NCI-H82 (cell line): Measurements from ENCODE around the gene PTPN9.
A peak's percentile ranks its signal among the peaks of the same experiment; 100 is the strongest.
"Not testable (repeated sequence)": the region's sequence is repeated elsewhere in the genome, so short reads cannot be mapped to it uniquely, and the experiment has no call there.

ENCODE experiments used
- DNase-seq: peaks from one replicate; lab custom pipeline; 2025; lab: John Stamatoyannopoulos, UW

The PTPN9 gene

DNA sequence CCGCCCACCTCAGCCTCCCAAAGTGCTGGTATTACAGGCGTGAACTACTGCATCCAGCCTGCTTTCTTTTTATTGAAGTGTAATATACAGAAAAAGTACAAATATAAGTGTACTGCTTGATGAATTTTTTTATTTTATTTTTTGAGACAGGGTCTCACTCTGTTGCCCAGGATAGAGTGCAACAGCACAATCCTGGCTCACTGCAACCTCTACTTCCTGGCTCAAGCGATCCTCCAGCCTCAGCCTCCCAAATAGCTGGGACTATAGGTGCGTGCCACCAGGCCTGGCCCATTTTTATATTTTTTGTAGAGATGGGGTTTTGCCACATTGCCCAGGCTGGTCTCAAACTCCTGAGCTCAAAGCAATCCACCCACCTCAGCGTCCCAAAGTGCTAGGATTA is 3.8 kb upstream of the PTPN9 start:
- not testable (repeated sequence) for DNase-seq

DNA sequence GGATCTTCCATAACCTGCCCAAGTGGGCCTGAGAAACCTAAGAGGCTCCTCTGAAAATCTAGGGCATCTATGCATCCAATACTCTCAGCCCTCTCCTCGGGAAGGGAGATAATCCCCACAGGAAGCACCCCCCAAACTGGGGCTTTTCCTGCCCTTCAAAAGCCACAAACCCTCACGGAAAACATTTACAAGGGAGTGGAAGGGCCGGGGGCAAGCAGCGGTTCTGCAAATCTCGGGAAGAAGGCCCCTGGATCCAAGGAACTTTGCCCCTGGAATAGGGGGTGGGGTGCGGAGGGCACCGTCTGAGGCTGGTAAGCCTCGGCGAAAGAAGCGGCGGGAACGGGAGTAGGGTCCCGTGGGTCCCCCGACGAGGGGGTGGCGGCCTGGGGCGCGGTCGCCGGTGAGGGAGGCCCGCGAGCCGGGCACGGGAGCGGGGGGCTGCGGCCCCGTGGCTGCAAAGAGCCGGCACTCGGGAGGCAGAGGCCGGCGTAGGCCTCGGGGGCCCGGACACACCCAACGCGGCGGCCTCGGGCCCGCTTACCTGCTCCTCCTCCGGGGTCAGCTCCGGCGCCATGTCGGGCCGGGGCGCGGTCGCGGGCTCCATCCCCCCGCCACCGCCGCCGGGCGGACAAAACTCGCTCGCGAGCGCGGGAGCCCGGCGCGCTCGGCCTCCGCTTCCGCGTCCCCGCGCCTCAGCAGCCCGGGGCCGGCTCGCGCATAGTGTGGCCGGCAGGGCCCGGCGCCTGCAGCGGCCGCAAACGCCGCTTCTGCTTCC is 755 bp downstream of the PTPN9 start:
- DNase-seq, result peak; percentile 48

DNA sequence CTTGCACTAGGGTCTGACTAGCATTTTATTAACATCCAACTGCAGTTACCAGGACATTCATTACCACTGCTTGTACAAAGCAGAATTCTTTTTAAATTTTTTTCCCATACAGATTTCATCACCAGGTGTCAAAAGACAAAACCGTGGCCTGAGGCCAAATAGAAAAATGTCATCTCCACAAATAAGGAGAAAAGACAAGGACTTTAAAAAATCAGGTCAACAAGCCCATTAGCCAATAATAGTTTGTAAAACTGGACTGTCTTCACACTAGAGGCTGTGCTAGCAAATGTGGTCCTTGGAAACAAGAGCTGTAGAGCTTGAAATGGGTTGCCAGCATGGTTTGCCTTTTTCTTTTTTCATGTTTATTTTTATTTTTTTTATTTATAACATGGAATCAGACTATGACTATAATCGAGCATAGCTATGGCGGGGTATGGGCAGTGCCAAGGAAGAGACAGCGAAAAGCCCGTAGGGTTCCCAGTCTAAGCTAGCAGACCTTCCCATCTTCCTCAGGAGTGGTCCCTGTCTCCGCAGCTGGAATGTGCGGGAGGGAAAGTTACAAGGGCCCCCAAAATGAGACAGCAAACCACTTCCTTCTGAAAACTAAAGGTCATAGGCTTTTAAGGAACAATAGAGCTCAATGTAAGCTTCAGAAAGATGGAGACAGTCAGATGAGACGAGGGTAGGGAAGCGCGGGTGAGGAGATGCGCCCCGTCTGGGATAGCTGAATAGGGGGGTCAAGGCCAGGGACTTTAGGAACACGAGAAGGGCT is 1.5 kb downstream of the PTPN9 start:
- DNase-seq, result no peak

DNA sequence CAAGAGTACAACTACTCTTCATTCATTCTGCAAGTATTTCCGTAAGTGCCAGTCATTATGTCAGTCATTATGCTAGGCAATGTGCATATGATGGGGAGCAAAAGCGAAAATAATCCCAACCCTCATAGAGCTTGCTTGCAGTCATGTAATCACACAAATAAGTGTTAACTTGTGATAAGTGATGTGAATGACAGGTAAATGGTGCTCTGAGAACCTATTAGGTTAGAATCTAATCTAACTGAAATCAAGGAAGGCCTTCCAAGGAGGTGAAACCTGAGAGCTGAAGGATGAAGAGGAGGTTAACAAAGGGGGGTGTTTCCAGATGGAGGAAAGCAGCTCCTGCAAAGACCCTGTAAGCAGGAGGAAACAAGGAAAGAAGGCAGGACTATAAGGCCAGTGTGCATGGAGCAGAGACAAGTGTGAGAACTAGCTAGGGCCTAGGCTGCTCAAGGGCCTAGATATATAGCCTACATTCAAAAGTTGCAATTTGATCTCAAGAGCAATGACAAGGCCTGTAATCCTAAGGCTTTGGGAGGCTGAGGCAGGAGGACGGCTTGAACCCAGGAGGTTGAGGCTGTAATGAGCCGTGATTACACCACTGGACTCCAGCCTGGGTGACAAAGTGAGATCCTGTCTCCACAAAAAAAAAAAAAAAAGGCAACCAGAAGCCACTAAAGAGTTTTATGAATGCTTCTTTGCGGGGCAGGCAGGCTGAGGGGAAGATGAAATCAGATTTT is 5.3 kb downstream of the PTPN9 start:
- no peak for DNase-seq

DNA sequence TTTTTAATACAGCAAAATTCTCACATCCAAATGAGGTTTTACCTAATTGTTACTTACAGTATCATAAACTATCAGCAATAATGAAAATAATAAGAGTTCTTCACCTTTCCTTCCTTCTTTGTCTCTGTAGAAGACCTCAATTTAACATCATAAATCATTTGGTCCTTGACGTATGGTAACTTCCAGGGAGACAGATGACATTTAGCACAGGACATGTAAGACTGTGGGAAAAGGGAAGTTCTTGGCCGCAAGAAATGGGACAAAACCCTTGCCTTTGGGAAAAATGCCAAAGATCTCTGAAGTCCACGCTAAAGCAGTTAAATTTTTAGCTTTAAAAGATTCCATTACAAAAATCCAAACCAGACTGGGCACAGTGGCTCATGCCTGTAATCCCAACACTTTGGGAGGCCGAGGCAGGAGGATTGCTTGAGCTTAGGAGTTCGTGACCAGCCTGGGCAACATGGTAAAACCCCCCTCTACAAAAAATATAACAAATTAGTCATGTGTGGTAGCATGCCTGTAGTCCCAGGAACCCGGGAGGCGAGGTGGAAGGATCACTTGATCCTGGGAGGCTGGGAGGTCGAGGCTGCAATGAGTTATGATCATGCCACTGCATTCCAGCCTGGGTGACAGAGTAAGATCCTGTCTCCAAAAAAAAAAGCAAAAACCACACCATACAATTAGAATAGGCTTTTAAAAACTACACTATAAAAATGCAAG is 8.8 kb downstream of the PTPN9 start:
- DNase-seq, result no peak

DNA sequence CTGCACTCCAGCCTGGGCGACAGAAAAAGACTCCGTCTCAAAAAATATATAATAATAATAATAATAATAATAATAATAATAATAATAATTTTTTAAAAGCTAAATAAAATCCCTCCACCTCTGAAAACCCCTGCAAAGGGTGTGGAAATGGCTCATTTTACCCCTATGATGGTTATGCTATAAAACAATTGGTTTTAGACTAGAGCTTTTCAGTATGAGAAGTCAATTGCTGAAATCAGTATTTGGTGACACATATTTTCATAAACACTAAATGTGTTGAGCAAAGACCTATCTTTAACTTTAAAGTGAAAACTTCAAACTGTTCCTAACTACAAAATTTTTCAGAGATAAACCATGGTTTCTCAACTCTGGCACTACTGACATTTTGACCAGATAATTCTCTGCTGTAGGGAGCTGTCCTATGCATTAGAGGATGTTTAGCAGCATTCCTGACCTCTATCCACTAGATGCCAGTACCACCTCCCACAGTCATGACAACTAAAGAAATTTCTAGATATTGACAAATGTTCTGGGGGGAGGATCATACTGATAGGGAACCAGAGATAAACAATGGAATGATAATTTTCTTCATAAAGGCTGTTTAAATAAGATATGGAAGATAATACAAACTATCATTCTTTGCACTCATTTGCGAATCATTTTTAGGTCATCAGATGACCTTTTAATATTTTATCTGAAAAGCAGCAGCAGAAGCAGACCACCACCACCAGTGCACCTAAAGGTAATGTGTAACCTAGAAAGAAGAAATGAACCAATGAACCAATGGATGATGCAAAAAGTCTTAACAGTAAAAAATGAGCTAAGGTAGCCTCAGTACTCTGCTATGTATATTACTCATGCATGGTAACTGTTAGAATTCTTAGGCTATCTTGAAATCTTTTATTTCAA is 13.8 kb downstream of the PTPN9 start:
- DNase-seq, result no peak

DNA sequence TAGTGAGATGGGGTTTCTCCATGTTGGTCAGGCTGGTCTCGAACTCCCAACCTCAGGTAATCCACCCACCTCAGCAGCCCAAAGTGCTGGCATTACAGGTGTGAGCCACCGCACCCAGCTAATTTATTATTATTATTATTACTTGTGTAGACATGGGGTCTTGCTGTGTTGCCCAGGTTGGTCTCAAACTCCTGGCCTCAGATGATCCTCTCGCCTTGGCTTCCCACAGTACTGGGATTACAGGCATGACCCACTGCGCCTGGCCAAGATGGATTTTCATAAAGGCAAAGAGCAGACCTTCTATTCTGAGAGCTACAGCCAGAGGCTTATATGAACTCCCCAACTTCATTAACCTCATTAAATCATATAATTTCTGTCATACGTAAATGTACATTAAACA is 17.2 kb downstream of the PTPN9 start:
- no peak for DNase-seq

DNA sequence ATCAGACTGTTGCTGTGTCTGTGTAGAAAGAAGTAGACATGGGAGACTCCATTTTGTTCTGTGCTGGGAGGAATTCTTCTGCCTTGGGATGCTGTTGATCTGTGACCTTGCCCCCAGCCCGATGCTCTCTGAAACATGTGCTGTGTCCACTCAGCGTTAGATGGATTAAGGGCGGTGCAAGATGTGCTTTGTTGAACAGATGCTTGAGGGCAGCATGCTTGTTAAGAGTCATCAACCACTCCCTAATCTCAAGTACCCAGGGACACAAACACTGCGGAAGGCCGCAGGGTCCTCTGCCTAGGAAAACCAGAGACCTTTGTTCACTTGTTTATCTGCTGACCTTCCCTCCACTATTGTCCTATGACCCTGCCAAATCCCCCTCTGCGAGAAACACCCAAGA is 19.8 kb downstream of the PTPN9 start:
- DNase-seq, result peak; percentile 59

DNA sequence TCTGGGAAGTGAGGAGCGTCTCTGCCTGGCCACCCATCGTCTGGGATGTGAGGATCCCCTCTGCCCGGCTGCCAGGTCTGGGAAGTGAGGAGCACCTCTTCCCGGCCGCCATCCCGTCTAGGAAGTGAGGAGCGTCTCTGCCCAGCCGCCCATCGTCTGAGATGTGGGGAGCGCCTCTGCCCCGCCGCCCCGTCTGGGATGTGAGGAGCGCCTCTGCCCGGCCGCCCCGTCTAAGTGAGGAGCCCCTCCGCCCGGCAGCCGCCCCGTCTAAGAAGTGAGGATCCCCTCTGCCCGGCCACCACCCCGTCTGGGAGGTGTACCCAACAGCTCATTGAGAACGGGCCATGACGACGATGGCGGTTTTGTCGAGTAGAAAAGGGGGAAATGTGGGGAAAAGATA is 20.2 kb downstream of the PTPN9 start:
- DNase-seq, result not testable (repeated sequence)

DNA sequence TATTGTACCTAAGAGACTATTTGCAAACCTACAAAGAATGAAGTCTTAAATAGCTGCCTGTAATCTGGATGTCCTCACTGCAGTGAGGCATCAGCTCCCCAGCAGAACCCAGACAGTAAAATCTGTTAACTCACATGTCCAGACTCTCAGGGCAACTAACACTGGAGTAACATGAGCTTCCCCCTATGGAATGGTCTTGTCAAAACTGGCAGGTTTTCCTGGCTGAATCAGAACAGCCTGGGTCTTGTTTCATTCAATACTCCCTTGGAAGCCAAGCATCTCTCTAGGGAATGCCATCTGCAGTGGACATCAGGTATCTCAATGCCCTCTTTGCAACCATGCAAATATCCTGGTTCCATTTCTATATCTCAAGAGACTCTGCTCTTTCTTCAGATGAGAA is 24.4 kb downstream of the PTPN9 start:
- DNase-seq, result peak; percentile 23

DNA sequence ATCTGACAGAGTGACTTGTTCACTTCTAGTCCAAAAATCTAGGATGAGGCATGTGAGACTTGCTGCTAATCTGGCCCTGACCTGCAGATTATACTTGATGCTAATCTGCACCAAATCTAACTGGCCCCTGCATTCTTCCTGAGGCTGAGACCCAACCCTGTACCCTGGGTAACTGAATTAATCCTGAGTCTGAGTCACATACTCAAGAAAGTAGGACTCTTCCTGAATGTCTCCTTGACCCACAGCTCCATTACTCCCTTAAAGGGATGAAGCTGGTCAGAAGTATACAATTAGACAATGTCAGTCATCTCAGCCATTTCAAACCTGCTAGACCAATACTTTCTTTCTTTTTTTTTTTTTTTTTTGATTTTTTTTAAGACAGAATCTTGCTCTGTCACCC is 25.5 kb downstream of the PTPN9 start:
- peak; percentile 29 for DNase-seq

DNA sequence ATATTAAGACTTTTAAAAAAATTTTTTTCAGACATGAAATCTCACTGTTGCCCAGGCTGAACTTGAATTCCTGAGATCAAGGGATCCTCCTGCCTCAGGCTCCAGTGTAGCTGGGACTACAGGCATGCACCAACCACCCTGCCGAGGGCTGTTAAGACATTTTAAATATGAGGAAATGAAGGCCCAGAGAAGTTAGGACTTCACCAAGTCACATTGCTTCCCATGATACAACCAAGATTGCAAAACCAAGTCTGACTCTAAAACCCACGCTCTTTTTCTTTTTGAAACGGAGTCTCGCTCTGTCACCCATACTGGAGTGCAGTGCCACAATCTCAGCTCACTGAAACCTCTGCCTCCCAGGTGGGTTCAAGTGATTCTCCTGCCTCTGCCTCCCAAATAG is 28.0 kb downstream of the PTPN9 start:
- DNase-seq, result no peak

DNA sequence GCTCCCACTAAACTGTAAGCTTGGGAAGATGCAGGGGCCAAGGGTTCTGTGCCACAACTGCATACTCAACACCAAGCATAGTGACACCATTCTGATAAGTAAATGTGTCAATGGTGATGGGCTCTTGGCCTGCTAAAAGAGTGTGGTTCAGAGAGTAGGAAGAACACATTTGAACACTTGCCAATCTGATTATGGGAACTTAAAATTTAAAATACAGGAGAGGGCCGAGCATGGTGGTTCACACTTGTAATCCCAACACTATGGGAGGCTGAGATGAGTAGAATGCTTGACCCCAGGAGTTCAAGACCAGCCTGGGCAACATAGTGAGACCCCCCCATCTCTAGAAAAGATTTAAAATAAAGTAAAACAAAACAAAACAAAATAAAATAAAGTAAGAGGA is 34.1 kb downstream of the PTPN9 start:
- no peak for DNase-seq

DNA sequence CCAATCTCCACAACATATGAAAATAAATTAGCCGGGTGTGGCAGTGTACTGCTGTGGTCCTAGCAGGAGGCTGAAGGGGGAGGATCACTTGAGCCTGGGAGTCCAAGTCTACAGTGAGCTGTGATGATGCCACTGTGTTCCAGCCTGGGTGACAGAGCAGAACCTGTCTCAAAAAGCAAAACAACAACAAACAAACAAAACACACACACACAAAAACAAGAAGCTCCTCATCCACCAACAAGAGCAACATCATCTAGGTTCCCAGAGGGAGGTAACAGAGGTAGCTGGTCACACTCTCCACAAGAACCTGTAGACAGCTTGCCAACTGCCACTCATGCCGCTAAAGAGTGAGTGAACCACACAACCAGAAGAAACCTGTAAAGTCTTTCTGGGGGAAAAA is 34.8 kb downstream of the PTPN9 start:
- no peak for DNase-seq

DNA sequence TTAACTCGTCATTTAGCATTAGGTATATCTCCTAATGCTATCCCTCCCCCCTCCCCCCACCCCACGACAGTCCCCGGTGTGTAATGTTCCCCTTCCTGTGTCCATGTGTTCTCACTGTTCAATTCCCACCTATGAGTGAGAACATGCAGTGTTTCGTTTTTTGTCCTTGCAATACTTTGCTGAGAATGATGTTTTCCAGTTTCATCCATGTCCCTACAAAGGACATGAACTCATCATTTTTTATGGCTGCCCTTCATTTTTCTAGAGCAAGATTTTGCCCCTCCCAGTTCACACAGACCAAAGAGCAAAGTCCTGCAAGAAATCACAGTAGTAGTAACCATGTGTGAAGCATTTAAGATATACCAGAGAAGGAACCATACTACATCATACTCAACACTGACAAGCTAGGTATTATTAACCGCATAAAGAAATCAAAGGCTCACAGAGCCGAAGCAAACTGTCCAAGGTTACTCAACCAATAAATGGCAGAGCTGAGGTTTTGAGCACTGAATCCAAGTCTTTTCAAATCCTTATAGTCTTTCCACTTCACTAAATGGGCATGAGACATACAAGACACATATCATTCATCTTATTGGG is 36.1 kb downstream of the PTPN9 start:
- not testable (repeated sequence) for DNase-seq

DNA sequence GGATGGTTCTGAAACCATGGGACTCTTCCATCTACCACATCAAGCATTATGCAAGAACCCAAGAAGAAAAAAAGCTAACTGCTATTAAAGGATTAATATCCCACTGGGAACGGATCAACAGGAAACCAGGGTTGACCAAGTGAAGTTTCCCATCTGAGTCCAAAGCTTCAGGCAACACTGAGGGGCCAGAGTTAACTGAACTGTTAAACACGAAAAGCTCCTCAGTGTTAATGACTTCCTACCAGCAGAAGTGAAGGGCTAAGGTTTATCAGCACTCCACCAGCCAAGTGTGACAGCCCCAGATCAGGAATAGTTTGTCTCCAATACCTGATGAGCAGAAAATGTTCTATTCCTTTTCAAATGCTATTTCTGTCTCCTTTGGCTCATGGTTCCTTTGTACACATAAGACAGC is 36.7 kb downstream of the PTPN9 start:
- DNase-seq, result peak; percentile 51

DNA sequence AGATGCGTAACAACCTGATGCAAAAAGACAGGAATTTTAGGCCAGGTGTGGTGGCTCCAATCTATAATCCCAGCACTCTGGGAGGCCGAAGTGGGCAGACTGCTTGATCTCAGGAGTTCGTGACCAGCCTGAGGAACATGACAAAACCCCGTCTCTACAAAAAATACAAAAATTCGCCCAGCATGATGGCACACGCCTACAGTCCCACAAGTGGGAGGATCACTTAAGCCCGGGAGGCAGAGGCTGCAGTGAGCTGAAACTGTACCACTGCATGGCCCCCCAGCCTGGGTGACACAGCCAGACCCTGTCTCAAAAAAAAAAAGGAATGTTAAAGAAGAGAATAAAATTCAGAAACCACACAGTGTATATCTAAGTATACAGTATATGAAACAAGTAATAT is 40.7 kb downstream of the PTPN9 start:
- DNase-seq, result no peak

DNA sequence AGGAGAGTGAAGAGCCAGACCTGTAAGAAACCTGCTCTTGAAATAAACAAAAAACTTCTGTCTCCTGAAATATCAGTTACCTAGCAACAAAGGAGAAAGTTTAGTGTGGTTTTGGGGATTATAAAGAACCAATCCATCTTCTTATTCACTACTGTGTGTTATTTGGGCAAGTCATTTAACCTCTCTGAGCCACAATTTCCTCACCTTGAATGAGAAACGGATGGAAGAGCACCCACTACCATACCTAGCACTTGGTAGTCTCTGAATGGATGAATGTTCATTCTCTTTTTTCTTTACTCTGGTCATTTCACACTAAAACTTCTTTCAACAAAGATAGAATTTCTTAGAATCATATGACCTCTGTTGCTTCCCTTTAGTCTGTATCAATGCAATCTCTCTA is 45.2 kb downstream of the PTPN9 start:
- no peak for DNase-seq

DNA sequence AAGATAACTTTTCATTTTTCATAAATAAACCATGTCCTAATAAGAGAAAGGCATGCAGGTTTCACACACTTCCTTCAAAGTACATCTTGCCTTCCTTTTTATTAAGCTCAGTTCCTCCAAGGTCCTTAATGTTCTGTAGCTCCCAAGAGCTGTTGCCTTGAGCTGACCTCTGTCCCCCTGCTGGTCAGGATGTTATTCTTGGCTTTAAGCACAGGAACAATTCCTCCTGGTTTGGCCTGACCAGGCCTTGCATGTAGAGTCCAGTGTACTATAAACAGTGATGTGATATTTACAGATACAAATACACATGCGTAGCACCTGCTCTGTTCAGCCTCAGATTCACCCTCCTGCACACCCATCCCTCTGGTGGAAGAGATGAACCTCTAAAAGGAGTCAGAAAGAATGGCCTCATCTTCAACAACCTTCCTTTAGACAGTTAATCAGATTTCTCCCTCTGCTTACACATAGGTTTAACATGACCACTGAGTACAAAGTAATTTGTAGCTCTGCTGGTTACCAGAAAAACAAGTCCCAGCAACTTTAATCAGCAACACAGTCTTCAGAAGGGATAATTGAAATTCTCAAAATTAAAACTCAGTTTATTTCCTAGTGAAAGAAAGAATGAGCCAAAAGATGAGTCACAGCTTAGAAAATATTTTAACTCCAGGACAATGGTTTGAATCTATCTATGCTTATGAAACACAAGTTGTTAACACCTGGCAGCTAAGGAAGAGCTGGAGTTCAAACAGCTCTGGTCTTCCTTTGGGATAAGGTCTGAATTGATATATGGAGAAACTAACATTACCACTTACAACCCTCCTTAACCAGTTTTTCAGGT is 46.5 kb downstream of the PTPN9 start:
- peak; percentile 43 for DNase-seq

DNA sequence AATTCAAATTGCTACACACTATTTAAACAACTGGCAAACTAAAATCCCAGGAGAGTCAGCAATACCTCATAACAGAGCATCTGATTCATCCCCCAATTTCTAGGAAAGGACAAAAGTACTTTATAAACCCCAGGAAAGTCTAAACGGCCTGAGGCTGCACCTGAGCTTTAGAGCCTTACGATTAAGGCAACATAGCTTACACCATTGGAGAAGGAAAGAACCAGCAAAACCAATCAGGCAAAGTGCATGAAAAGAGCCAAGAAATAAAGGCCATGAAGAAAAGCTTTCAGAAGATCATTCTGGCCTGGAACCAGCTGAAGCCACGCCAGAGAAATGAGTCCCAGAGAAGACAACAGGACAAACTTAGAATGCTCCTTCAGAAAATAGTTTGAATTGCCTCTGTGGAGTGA is 48.1 kb downstream of the PTPN9 start:
- DNase-seq, result no peak
